ENCODE data around the gene ARAP1.

The ARAP1 gene

GRCh38 chr11:72721689-72722049 lies 30.5 kb downstream of the ARAP1 start:
- no peak for FAIRE-seq

DNA sequence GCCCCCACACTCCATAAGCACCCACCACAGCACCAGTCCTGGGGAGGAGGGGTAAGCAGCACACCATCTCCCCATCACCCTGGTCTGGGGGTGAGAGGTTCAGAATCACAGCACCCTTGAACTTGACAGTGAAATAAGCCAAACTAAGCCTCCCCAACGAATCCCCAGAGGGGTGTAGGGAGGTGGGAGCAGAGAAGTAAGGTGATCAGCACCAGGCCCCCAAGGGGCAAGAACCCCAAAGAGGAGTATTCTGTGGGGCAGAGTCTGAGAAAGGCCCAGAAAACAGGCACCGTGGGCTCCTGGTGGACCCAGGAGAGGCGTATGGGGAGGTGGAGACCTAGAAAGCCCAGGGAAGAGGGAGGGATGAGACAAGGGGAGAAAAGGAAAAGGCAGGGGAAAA lies 30.9 kb downstream of the ARAP1 start:
- FAIRE-seq: no peak

- FAIRE-seq: no peak
These were observed 31.4 kb downstream of the ARAP1 start for GRCh38 chr11:72720784-72721183.

- FAIRE-seq: no peak
These were observed 32.2 kb downstream of the ARAP1 start for GRCh38 chr11:72720047-72720446.

GRCh38 chr11:72719551-72719950 lies 32.7 kb downstream of the ARAP1 start:
- FAIRE-seq: no peak

- FAIRE-seq: no peak
These were observed 33.1 kb downstream of the ARAP1 start for GRCh38 chr11:72719144-72719543.

DNA sequence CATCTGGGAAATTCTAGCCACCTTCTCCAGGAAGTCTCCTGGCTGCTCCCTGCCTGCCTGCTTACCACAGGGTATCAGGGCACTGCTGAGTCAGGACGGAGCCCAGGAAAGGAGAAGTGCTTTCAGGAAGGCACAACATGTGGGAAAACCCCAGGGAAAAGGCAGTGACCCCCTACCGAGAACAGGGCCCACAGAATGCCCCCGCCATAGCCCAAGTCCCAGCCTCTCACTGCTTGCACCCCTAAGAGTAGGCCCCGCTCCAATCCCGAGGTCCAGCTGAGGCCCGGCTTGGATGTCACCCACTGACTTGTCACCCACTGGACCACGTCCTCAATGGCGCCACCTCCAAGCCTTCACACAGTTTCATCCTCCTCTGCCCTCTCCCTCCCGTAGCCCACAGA lies 34.1 kb downstream of the ARAP1 start:
- no peak for FAIRE-seq

GRCh38 chr11:72716788-72717435 lies 35.3 kb downstream of the ARAP1 start:
- no peak for FAIRE-seq

GRCh38 chr11:72716290-72716689 lies 35.9 kb downstream of the ARAP1 start:
- FAIRE-seq: no peak

GRCh38 chr11:72712841-72713240 lies 39.4 kb downstream of the ARAP1 start:
- FAIRE-seq: no peak

DNA sequence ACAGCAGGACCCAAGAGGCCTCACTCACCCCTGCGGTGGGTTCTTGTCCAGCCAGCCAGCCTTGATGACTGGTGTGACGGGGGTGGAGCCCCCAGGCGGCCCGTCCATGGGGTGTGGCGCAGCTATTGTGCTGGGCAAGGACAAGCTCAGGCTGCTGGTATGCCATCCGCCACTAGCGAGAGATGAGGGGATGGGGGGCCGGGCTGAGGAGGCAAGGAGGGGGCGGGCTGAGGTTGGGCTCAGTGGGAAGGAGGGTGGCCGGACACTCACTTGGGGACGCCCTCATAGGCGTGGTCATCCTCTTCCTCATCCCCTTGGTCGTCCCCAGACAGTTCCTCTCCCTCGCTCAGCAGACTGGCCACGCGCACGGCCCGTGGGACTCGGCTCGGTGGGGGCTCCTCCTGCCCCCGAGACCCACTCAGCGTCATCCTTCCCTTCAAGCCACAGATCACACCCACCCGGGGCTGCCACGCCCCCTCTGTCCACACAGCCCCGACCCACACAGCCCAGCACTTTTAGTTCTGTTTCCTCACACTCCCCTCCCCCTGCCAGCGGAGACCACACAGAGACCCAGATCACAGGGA lies 39.9 kb downstream of the ARAP1 start:
- no peak for FAIRE-seq

- no peak for FAIRE-seq
These were observed 41.1 kb downstream of the ARAP1 start for GRCh38 chr11:72711141-72711540.

DNA sequence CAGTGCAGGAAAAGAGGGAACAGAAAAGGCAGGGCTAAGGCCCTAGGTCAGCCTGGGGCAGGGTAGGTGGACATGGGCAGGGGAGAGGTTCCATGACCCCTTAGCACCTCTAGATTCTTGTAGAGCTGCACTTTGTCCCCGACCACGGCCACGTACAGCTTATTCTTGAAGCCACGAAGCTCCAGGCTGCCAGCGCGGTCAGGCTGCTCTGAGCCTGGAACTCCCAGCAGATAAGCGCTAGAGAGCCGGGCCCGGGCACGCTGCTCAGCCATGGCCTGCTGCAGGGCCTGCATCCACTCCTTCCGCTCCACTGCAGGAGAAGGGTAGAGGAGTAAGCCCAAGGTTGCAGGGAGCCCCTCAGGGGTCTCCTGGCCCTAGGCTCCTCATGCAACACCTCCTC lies 41.9 kb downstream of the ARAP1 start:
- FAIRE-seq: no peak

- no peak for FAIRE-seq
These were observed 42.5 kb downstream of the ARAP1 start for GRCh38 chr11:72709478-72710238.

- no peak for FAIRE-seq
These were observed 45.2 kb downstream of the ARAP1 start for GRCh38 chr11:72707032-72707431.

DNA sequence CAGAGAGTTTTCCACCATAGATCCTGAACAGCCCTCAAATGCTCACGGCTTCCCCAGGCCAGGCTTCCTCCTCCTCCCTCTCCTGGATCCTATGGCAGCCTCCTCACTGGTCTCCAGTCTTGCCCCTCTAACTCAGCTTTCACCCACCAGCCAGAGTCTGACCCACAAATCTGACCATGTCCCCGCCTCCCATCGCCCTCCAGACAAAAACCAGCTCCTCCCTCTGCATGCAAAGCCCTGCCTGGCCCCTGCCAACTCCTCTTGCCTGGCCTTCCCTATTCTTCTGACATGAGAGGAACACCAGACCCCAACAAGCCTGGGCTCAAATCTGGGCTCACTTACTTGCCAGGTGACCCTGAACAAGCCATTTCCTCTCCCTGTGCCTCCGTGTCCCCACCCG lies 45.6 kb downstream of the ARAP1 start:
- no peak for FAIRE-seq

DNA sequence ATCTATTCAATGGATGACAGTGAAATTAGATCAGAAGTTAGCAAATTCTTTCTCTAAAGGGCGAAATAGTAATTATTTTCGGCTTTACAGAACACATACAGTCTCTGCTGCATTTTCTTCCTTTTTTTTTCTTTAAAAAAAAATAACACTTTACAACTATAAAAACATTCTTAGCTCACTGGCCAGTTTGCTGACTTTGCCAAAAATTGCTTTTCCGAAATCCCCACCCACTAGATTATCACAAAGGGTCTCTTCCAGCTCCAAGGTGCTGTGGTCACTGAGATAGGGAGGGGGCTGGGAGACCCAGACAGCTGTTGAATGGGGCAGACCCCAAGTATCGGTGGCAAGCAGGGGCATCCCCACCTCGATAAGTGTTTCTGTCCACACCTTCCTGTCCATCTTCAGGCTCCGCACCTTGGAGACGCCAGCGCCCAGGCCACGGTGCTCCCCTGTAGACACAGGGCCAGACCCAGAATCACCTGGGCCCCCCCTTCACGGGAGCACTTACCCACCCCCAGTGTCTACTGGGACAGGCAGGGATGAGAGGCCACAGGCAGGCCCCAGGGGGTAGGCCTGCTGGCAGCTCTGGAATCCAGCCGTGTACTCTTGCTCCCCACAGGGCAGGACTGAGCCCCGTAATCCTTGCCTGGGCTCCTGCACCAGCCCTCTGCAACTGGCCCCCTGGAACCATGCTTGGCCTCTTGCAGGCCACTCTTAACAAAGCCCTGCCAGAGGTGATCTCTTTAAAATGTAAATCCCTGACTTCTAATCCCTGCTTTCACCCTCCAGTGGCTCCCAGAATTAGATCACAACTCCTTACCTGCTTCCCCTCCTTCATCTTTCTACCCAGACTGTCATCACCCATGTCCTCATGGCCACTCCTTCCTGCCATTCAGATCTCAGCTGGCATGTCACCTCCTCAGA lies 46.5 kb downstream of the ARAP1 start:
- FAIRE-seq: no peak

DNA sequence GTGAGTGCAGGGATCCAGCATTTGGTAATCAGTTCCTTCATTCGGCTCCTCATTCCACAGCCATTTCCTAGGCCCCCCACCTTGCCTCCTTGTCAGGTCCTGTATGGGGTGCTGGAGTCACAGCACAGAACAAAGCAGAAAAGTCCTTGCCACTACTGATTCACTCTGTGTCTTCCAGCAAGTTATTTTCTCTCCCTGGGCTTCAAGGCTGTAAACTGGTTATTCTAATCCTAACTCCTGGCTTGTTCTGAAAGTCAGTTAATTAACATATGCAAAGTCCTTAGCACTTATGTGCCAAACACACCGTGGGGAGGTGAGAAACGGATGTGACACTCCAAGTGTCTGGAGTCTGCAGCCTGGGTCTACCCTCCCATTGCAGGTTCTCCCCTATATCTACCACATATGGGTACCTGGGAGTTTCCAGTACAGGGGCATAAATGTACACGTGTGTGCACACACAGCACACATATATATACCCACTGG lies 47.4 kb downstream of the ARAP1 start:
- FAIRE-seq: no peak

GRCh38 chr11:72704028-72704782 lies 48.0 kb downstream of the ARAP1 start:
- no peak for FAIRE-seq

GRCh38 chr11:72703267-72704008 lies 48.8 kb downstream of the ARAP1 start:
- no peak for FAIRE-seq

GRCh38 chr11:72702577-72703241 lies 49.5 kb downstream of the ARAP1 start:
- FAIRE-seq: no peak

Measured in A204.1 (cell line).